Ascending aorta (tissue), 2 donors: ENCODE data around the gene ENPP7. TPM values are rescaled to one million over a fixed set of nuclear protein-coding genes. Genes with fewer than 3 reads are reported as not detected.

ENCODE experiments used
- DNase-seq, 2 donors: peaks; one replicate each; pipeline ENCODE4 v3.0.0-alpha.2; 2019; ENCODE audit warnings: low spot score in 2 of 2
- H3K27ac ChIP-seq, 2 donors: fragments of 200-600 bp; sonication (generic); one replicate each; pipeline ENCODE4 v1.5.1; 2016 to 2017; ENCODE audit warnings: mild to moderate bottlenecking in 1 of 2
- H3K27me3 ChIP-seq: fragments of 200-600 bp; sonication (generic); one replicate; pipeline ENCODE4 v1.5.1; 2017
- H3K36me3 ChIP-seq, 2 donors: fragments of 200-600 bp; sonication (generic); one replicate each; pipeline ENCODE4 v1.5.1; 2016
- H3K4me1 ChIP-seq, 2 donors: fragments of 200-600 bp; sonication (generic); one replicate each; pipeline ENCODE4 v1.5.1; 2016 to 2017; ENCODE audit warnings: mild to moderate bottlenecking in 1 of 2
- H3K4me3 ChIP-seq, 2 donors: fragments of 200-600 bp; sonication (generic); one replicate each; pipeline ENCODE4 v1.5.1; 2016 to 2017; ENCODE audit warnings: mild to moderate bottlenecking in 1 of 2
- H3K9me3 ChIP-seq, 2 donors: fragments of 200-600 bp; sonication (generic); one replicate each; pipeline ENCODE4 v1.5.1; 2016
- intact Hi-C: fragments of 100-400 bp; cut with DNase I; formaldehyde crosslinking; loops from one replicate; pipeline ENCODE4 v1.15.1; 2023
- total RNA-seq: library from RNA; depleted of rRNA; stranded (reverse); fragments of >200 nt; gene quantifications from one replicate; pipeline ENCODE4 v1.1.0, GENCODE V29; 2016
- TF ChIP-seq, protein P1 (sequence below), 3 experiments: fragments of 200-600 bp in 2 of 3; fragments of 450-650 bp in 1 of 3; sonication (generic) in 2 of 3; IDR thresholded peaks; one replicate each; pipeline ENCODE4 v1.5.1; 2016 to 2019; ENCODE audit warnings: antibody characterized with exemption in 3 of 3, mild to moderate bottlenecking in 1 of 3, moderate library complexity in 1 of 3

ENPP7 gene
- total RNA-seq, 1 donor from 2014 or later, result 2.2 TPM

DNA sequence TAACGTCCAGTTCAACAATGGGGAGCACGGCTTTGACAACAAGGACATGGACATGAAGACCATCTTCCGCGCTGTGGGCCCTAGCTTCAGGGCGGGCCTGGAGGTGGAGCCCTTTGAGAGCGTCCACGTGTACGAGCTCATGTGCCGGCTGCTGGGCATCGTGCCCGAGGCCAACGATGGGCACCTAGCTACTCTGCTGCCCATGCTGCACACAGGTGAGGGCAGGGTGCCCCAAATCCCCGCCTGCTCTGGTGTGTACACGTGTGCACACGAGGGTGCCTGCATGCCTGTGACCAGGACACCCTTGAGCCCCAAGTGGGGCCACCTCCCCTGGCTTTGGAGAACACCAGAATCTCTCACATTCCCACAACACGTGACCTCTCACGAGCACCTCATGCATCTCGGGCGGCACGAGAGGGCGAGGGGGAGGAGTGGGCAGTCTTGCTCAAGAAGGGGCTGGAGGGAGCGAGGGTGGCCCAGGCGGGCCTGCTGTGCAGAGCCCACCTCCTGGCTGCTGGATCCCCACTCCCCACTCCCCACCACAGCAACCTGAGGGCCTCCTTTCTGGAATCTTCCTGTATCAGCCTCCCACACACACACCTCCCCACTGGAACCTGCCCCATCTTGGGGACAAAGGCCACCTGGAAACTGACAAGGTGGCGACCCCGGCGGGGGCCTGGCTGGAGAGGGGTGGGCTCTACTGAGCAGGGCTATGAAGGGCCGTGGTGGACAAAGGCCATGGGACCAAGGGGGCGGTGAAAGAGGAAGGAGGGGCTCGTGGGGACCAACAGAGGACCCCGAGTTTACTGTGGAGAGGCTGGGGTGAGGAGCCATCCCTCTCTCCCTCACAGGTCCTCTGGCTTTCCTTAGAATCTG lies 6.5 kb downstream of the ENPP7 start:
- Histone ChIP-seq H3K36me3 (no peaks in the 10 kb centered on the region), H3K27me3 (peaks cover 7% of the 10 kb centered on the region), H3K9me3 (no peaks in the 10 kb centered on the region), H3K4me1 (peaks cover 0 to 6% of the 10 kb centered on the region in 2 donors), H3K27ac (no peak overlapping the region), H3K4me3 (no peak overlapping the region)
- TF ChIP-seq, protein P1, sequence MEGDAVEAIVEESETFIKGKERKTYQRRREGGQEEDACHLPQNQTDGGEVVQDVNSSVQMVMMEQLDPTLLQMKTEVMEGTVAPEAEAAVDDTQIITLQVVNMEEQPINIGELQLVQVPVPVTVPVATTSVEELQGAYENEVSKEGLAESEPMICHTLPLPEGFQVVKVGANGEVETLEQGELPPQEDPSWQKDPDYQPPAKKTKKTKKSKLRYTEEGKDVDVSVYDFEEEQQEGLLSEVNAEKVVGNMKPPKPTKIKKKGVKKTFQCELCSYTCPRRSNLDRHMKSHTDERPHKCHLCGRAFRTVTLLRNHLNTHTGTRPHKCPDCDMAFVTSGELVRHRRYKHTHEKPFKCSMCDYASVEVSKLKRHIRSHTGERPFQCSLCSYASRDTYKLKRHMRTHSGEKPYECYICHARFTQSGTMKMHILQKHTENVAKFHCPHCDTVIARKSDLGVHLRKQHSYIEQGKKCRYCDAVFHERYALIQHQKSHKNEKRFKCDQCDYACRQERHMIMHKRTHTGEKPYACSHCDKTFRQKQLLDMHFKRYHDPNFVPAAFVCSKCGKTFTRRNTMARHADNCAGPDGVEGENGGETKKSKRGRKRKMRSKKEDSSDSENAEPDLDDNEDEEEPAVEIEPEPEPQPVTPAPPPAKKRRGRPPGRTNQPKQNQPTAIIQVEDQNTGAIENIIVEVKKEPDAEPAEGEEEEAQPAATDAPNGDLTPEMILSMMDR (IDR thresholded peaks at IDR 0.05), result no peak
- DNase-seq, result no peak
- intact Hi-C loops, result no loop called here

DNA sequence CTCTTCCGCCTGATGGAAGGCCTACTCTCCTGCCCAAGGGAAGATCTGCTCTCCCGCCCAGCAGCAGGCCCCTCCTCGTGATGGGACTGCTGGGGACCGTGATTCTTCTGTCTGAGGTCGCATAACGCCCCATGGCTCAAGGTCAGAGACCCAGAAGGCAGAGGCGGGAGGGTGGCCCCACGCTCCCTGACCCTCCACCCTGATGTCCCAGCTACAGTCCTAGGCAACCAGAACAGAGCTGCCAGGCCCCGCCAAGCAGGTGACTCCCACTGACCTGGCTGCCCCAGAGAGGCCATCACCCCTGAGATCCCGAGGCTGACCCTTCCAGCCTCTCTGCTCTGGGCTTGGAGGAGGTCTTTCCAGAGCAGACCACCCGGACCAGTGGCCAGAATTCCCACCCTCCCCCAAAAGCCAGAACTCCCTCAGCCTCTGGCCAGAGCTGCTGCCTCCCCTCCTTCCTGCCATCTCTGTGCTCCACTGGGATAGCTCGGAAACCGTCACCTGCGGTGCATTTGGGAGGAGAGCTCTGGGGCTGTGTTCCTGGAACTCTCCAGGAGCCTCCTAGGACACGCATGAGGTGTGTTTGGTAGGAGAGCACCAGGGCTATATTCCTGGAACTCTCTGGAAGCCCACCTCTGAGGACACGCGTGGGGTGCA lies 7.3 kb downstream of the ENPP7 start:
- peaks cover 0 to 6% of the 10 kb centered on the region in 2 donors for H3K4me1 ChIP-seq
- H3K4me3 ChIP-seq, result no peak overlapping the region
- no peaks in the 10 kb centered on the region for H3K36me3 ChIP-seq
- H3K9me3 ChIP-seq, result no peaks in the 10 kb centered on the region
- H3K27me3 ChIP-seq, result peaks cover 10% of the 10 kb centered on the region
- no peak for DNase-seq
- TF ChIP-seq, protein P1 (IDR thresholded peaks at IDR 0.05), result no peak
- intact Hi-C loops, result no loop called here
- H3K27ac ChIP-seq, result no peak overlapping the region

GRCh38 chr17:79738643-79739042 lies 7.9 kb downstream of the ENPP7 start:
- Histone ChIP-seq H3K27ac (no peak overlapping the region), H3K4me3 (no peak overlapping the region), H3K36me3 (no peaks in the 10 kb centered on the region), H3K27me3 (peaks cover 10% of the 10 kb centered on the region), H3K4me1 (peaks cover 0 to 6% of the 10 kb centered on the region in 2 donors), H3K9me3 (no peaks in the 10 kb centered on the region)
- TF ChIP-seq, protein P1 (IDR thresholded peaks at IDR 0.05), result no peak
- no peak for DNase-seq
- intact Hi-C loops, result no loop called here

DNA sequence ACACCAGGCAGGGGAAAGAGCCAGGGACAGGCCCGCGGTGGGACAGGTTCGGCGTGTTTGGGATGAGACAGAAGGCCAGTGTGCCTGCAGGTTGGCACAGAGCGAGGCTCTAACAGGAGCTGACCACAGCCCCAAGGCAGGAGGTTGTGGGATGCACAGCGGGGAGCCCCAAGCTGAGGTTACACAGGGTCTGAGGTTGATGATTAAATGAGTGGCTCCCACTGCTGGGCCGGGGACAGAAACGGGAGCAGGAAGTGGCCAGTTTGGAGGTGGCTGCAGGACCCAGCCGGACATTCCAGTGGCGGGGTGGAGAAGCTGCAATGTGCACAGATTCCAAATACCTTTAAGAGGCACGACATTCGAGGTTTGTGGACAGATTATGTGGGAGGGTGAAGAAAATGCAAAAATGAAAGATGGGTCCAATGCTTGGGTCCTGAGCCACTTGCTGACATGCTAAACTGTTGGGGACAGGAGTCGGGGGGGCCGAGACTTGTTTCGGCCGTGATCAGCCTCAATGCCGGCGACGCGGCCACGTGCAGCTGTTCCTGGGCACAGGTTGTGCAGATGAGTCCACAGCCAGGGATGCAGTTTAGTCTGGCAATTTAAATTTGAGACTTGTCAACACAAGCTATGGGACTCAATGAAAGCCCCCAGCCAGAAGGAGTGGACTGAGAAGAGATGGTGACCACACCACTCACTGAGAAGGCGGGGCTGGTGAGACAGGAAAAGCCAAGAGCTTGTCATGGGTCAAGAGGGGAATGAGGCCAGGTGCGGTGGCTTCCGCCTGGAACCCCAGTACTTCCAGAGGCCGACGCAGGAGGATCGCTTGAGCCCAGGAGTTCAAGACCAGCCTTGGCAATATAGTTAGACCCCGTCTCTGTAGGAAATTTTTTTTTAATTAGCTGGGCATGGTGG lies 8.7 kb downstream of the ENPP7 start:
- peaks cover 0 to 6% of the 10 kb centered on the region in 2 donors for H3K4me1 ChIP-seq
- intact Hi-C loops, result no loop called here
- no peak for DNase-seq
- H3K36me3 ChIP-seq, result no peaks in the 10 kb centered on the region
- no peaks in the 10 kb centered on the region for H3K9me3 ChIP-seq
- no peak overlapping the region for H3K4me3 ChIP-seq
- peaks cover 10% of the 10 kb centered on the region for H3K27me3 ChIP-seq
- H3K27ac ChIP-seq, result no peak overlapping the region
- TF ChIP-seq, protein P1 (IDR thresholded peaks at IDR 0.05), result no peak

- H3K4me1 ChIP-seq, result peaks cover 0 to 6% of the 10 kb centered on the region in 2 donors
- TF ChIP-seq, protein P1 (IDR thresholded peaks at IDR 0.05), result no peak
- H3K27me3 ChIP-seq, result peaks cover 10% of the 10 kb centered on the region
- no peak overlapping the region for H3K4me3 ChIP-seq
- H3K27ac ChIP-seq, result no peak overlapping the region
- H3K36me3 ChIP-seq, result no peaks in the 10 kb centered on the region
- DNase-seq, result no peak
- intact Hi-C loops, result no loop called here
- no peaks in the 10 kb centered on the region for H3K9me3 ChIP-seq
Measured at GRCh38 chr17:79740413-79740812, 9.7 kb downstream of the ENPP7 start.
